AG04449 (cell line): ENCODE data around the gene MAPK14.

Source experiments
- CTCF ChIA-PET: fragments of 350-600 bp; formaldehyde crosslinking; extraction: SDS; loops from one replicate; lab custom pipeline; 2021; ENCODE audit warnings: antibody characterized with exemption; lab: Yijun Ruan, JAX
- POLR2A ChIA-PET: fragments of 400-600, 350-600 bp; formaldehyde crosslinking; extraction: SDS; loops from one replicate; lab custom pipeline; 2020; ENCODE audit warnings: antibody characterized with exemption, inconsistent platforms; lab: Yijun Ruan, JAX
- DNase-seq: peaks from one replicate; pipeline ENCODE4 v3.0.0-alpha.2; 2010; ENCODE audit warnings: low read depth, low spot score
- H3K4me3 ChIP-seq: 2 replicates; pipeline ENCODE4 v1.5.1; 2011; ENCODE audit warnings: low read depth, mild to moderate bottlenecking, control low read depth, low read length
- TF ChIP-seq, protein P1 (sequence below): IDR thresholded peaks from one replicate; pipeline ENCODE4 v1.5.1; 2011; ENCODE audit warnings: mild to moderate bottlenecking, moderate library complexity, low read length, control low read depth, inconsistent platforms; ENCODE audit not compliant: insufficient read depth; ENCODE audit errors: missing control alignments

MAPK14 gene

DNA sequence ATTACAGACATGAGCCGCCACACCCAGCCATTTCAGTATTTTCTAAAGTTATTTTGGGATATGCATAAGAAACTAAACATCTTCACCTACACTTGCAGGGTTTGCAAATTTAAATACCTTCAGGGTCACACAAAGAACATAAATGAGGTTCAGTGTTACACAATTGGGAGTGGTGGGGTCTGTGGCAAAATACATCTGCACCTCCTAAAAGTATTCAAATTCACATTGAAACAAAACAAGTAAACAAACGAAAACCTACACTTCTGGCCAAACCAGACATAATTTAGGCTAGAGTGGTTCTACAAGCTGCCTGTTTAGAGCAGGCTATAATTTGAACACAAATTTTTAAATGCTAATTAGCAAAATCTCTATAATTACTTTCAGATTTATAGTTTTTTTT is 34.6 kb downstream of the MAPK14 start:
- CTCF ChIA-PET, result interaction anchor here (1.4 kb wide), 1 partner anchor 33 kb away, joined by 6 read pairs; no protein-coding TSS in a partner anchor
- DNase-seq, result no peak
- no peak overlapping the region for H3K4me3 ChIP-seq
- TF ChIP-seq, protein P1, sequence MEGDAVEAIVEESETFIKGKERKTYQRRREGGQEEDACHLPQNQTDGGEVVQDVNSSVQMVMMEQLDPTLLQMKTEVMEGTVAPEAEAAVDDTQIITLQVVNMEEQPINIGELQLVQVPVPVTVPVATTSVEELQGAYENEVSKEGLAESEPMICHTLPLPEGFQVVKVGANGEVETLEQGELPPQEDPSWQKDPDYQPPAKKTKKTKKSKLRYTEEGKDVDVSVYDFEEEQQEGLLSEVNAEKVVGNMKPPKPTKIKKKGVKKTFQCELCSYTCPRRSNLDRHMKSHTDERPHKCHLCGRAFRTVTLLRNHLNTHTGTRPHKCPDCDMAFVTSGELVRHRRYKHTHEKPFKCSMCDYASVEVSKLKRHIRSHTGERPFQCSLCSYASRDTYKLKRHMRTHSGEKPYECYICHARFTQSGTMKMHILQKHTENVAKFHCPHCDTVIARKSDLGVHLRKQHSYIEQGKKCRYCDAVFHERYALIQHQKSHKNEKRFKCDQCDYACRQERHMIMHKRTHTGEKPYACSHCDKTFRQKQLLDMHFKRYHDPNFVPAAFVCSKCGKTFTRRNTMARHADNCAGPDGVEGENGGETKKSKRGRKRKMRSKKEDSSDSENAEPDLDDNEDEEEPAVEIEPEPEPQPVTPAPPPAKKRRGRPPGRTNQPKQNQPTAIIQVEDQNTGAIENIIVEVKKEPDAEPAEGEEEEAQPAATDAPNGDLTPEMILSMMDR, result no peak
- POLR2A ChIA-PET, result no interaction called here

DNA sequence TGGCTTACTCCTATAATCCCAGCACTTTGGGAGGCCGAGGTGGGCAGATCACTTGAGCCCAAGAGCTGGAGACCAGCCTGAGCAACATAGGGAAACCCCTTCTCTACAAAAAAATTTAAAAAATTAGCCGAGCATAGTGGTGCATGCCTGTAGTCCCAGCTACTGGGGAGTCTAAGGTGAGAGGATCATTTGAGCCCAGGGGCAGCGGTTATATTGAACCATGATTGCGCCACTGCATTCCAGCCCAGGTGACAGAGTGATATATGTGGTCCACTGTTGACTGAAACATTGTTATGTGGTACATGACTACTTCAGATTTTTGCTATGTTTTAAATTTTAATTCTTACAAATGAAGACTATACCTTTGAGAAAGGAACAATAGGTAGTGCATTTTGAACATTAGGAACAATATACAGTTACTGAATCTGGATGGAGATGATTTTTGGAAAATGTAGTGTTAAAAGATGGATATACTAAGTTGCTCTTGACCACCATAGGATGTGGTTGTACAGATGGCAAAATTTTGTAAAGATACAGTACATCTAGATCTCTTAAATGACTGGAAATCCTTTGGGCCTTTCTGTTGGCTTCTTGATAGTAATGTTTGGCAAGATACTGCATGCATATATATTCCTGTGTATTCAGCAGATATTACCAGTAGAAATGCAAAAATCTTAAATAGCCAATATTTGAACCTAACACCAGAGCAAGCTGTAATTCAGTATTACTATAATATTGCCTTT is 35.9 kb downstream of the MAPK14 start:
- TF ChIP-seq, protein P1, result no peak
- ChIA-PET POLR2A (no interaction called here), CTCF (no interaction called here)
- no peak for DNase-seq
- H3K4me3 ChIP-seq, result no peak overlapping the region

DNA sequence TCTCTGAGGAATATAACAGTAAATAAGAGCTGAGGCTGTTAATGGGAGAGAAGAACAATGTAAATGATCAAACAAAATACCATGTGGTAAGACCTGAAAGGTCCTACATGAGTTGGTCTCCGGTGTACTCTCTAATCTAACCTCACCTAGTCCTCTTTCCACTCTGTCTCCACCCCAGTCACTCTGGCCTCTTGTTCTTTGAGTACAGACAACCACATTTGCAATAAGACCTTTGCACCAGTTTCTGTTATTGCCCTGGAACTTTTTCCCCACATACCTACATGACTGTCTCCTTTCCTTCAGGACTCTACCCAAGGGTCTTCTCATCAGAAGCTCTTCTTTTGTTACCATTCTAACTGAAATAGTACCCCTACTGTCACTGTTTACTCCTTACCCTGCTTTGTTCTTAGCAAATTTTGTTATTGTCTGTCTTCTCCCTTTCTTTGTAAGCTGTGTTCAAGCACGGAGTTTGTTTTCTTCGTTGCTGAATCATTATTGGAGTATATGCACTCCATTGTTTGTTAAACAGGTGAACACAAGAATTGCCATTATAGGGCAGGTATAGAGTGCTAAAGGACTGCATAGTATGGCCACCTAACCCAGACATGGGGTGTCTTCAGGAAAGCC is 37.3 kb downstream of the MAPK14 start:
- no peak for DNase-seq
- TF ChIP-seq, protein P1, result no peak
- ChIA-PET CTCF (interaction anchor here (0.8 to 10.6 kb wide), 3 partner anchors 9 to 32 kb away, joined by 3 to 92 read pairs (median 4); no protein-coding TSS in a partner anchor), POLR2A (no interaction called here)
- H3K4me3 ChIP-seq, result no peak overlapping the region

DNA sequence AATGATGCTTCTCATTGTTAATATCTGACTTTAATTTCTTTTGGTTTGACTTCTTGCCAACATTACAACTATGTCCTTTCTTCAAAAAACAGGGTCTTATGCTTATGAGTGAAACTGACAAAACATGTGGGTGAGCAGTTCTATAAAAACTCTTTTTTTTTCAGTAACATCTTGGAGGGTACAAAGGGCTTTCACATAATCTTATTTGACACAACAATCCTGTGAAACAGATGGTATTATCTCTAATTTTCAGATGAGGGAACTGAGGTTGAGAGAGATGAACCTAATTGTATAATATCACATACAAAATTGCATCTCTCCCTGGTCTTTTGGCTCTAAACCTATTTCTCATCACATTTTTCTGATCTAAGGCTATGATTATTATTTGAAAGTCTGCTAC is 38.3 kb downstream of the MAPK14 start:
- POLR2A ChIA-PET, result no interaction called here

DNA sequence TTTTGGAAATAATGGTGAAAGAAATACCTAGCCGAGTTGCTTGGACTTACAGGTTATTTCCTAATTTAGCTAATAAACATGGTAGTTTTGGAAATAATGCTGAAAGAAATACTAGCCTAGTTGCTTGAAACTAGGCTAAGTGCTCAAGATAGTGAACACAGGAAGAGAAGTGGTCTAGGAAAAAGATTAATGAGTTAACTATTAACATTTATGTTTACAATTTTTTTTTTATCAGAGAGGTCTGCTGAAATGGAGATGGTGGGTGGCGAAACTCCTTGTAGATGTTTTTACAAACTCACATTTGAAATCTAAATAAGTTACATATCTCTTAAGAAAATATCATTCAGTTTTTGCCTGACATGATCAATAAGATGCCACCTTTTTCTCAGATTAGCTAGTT is 39.2 kb downstream of the MAPK14 start:
- ChIA-PET POLR2A (no interaction called here), CTCF (interaction anchor here (1.1 to 10.6 kb wide), 3 partner anchors 28 to 331 kb away, joined by 3 to 92 read pairs (median 14); partner anchors contain the start of gene MAPK14)
- TF ChIP-seq, protein P1, result no peak
- no peak overlapping the region for H3K4me3 ChIP-seq
- no peak for DNase-seq

More for the DNA sequence above, 38.3 kb downstream of the MAPK14 start:
- CTCF ChIA-PET, result interaction anchor here (0.8 to 10.6 kb wide), 2 partner anchors 10 to 29 kb away, joined by 3 to 92 read pairs; no protein-coding TSS in a partner anchor
- TF ChIP-seq, protein P1, result no peak
- no peak for DNase-seq
- H3K4me3 ChIP-seq, result no peak overlapping the region
